Neural cell (in vitro differentiated cells): ENCODE measurements around the gene NFS1. TPM values are rescaled to one million over a fixed set of nuclear protein-coding genes. Genes with fewer than 3 reads are reported as not detected.

Source experiments
- H2AFZ ChIP-seq: fragments of 200-600, 300-800 bp; sonication (generic), shearing (Covaris generic); 2 replicates; pipeline ENCODE4 v1.6.0; 2014; ENCODE audit warnings: low read depth, mild to moderate bottlenecking, antibody characterized with exemption, low read length, moderate library complexity
- H3F3A ChIP-seq: fragments of 200-600 bp; shearing (Covaris generic); 2 replicates; pipeline ENCODE4 v1.6.1; 2016; ENCODE audit warnings: mild to moderate bottlenecking, moderate library complexity, mixed read lengths, antibody characterized with exemption, low read length; ENCODE audit not compliant: insufficient read depth, poor library complexity, severe bottlenecking
- H3K27ac ChIP-seq: fragments of 200-600, 300-800 bp; sonication (generic), shearing (Covaris generic); 2 replicates; pipeline ENCODE4 v1.5.1; 2014; ENCODE audit warnings: mild to moderate bottlenecking, low read length, moderate library complexity
- H3K27me3 ChIP-seq: fragments of 300-800, 200-600 bp; sonication (generic), shearing (Covaris generic); 2 replicates; pipeline ENCODE4 v1.6.0; 2014; ENCODE audit warnings: mild to moderate bottlenecking, low read depth, low read length, moderate library complexity; ENCODE audit not compliant: insufficient read depth
- H3K36me3 ChIP-seq: fragments of 300-800, 200-600 bp; sonication (generic), shearing (Covaris generic); 2 replicates; pipeline ENCODE4 v1.5.1; 2014; ENCODE audit warnings: mild to moderate bottlenecking, antibody characterized with exemption, low read length, moderate library complexity; ENCODE audit not compliant: insufficient read depth
- H3K4me2 ChIP-seq: fragments of 300-800, 200-600 bp; sonication (generic), shearing (Covaris generic); 2 replicates; pipeline ENCODE4 v1.6.0; 2014; ENCODE audit warnings: mild to moderate bottlenecking, low read length
- H3K4me3 ChIP-seq: fragments of 300-800, 200-600 bp; sonication (generic), shearing (Covaris generic); 2 replicates; pipeline ENCODE4 v1.5.1; 2014; ENCODE audit warnings: mild to moderate bottlenecking, low read length, moderate library complexity
- H3K79me2 ChIP-seq: fragments of 200-600 bp; shearing (Covaris generic); replicated peaks from 2 replicates; pipeline ENCODE4 v1.6.0; 2014; ENCODE audit warnings: mild to moderate bottlenecking, low read length, moderate library complexity; ENCODE audit not compliant: insufficient read depth
- H3K9ac ChIP-seq: fragments of 300-800, 200-600 bp; sonication (generic), shearing (Covaris generic); 2 replicates; pipeline ENCODE4 v1.6.1; 2016; ENCODE audit warnings: mild to moderate bottlenecking, low read length, mixed read lengths
- H3K9me2 ChIP-seq: fragments of 200-600 bp; shearing (Covaris generic); 2 replicates; pipeline ENCODE4 v1.6.1; 2016; ENCODE audit warnings: mild to moderate bottlenecking, low read length, mixed read lengths; ENCODE audit not compliant: insufficient read depth
- H3K9me3 ChIP-seq: fragments of 200-600, 300-800 bp; sonication (generic), shearing (Covaris generic); 2 replicates; pipeline ENCODE4 v1.6.1; 2016; ENCODE audit warnings: mild to moderate bottlenecking, mixed run types, low read length, moderate library complexity, mixed read lengths
- H4K20me1 ChIP-seq: fragments of 200-600 bp; shearing (Covaris generic); 2 replicates; pipeline ENCODE4 v1.6.1; 2016; ENCODE audit warnings: mild to moderate bottlenecking, mixed run types; ENCODE audit not compliant: insufficient read depth
- EP300 ChIP-seq: fragments of 450-650 bp; conservative IDR thresholded peaks from 2 replicates; pipeline ENCODE4 v1.6.1; 2014; ENCODE audit warnings: antibody characterized with exemption, mild to moderate bottlenecking, moderate library complexity; ENCODE audit not compliant: poor library complexity, severe bottlenecking
- EZH2 ChIP-seq: fragments of 200-600, 300-800 bp; shearing (Covaris generic), sonication (generic); IDR thresholded peaks from 2 replicates; pipeline ENCODE4 v1.6.1; 2014; ENCODE audit warnings: antibody characterized with exemption, low read length, borderline replicate concordance, mild to moderate bottlenecking; ENCODE audit not compliant: insufficient read depth, poor library complexity, severe bottlenecking
- MXI1 ChIP-seq: fragments of 450-650 bp; conservative IDR thresholded peaks from 2 replicates; pipeline ENCODE4 v1.6.1; 2014; ENCODE audit warnings: antibody characterized with exemption, mild to moderate bottlenecking; ENCODE audit not compliant: poor library complexity, severe bottlenecking
- POLR2AphosphoS5 ChIP-seq: IDR thresholded peaks from 2 replicates; pipeline ENCODE4 v1.6.1; 2012
- RAD21 ChIP-seq: fragments of 450-650 bp; conservative IDR thresholded peaks from 2 replicates; pipeline ENCODE4 v1.6.1; 2014; ENCODE audit warnings: antibody characterized with exemption, mild to moderate bottlenecking, moderate library complexity
- REST ChIP-seq: IDR thresholded peaks from 2 replicates; pipeline ENCODE4 v1.6.1; 2012; ENCODE audit warnings: borderline replicate concordance
- SMC3 ChIP-seq: fragments of 450-650 bp; conservative IDR thresholded peaks from 2 replicates; pipeline ENCODE4 v1.6.1; 2014; ENCODE audit warnings: antibody characterized with exemption, mild to moderate bottlenecking, moderate library complexity; ENCODE audit not compliant: poor library complexity
- TAF1 ChIP-seq: IDR thresholded peaks from 2 replicates; pipeline ENCODE4 v1.6.1; 2012; ENCODE audit warnings: low read depth
- polyA plus RNA-seq: library from polyadenylated mRNA; depleted of rRNA; stranded (reverse); fragments of >200 nt; gene quantifications from 2 replicates; pipeline ENCODE4 v1.2.3, GENCODE V29; 2014
- TF ChIP-seq, protein P1 (sequence below): fragments of 450-650 bp; IDR thresholded peaks from 2 replicates; pipeline ENCODE4 v1.5.1; 2014; ENCODE audit warnings: antibody characterized with exemption, mild to moderate bottlenecking, moderate library complexity; ENCODE audit not compliant: poor library complexity, severe bottlenecking

NFS1 gene
- polyA plus RNA-seq, 1 donor from 2014 or later = 55.2 TPM

DNA sequence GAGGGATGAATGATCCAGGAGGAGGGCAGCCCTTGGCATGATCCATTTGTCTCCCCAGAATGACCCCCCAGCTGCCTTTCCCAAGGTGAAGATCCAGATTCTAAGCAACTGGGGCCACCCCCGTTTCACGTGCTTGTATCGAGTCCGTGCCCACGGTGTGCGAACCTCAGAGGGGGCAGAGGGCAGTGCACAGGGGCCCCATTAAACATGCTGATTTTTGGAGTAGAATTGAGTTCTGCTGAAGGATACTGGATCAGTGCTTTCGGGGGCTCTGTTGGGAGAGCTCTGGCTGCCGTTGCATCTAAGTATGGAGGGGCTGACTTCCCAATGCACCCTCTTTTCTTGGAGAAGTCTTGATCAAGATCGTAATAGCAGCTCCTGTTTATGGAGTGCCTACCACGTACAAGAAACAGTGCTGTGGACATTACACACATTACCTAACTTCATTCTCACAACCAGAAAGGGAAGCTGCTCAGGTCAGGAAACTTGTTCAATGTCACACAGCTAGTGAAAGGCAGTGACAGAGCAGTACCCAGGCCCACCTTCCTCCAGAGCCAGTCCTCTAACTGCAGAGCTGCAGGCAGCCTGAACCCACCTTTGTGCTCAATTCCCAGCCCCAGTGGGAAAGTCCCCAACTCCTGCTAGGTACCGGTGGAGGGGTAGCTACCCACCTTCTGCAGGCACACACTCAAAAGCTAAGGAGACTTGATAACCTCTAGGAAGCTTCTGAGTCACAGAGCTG, 78.2 kb downstream of the NFS1 start:
- no peaks in the 10 kb centered on the region for H3K9me3 ChIP-seq
- H4K20me1 ChIP-seq = no peaks in the 10 kb centered on the region
- no peak overlapping the region for H3K27ac ChIP-seq
- H3K36me3 ChIP-seq = no peaks in the 10 kb centered on the region
- no peaks in the 10 kb centered on the region for H3K9me2 ChIP-seq
- TF ChIP-seq TAF1 = no peak
- no peak for TF ChIP-seq EZH2
- TF ChIP-seq SMC3 = no peak
- no peak for TF ChIP-seq RAD21
- no peak overlapping the region for H3K4me3 ChIP-seq
- no peak overlapping the region for H2AFZ ChIP-seq
- no peaks in the 10 kb centered on the region for H3K79me2 ChIP-seq
- no peak overlapping the region for H3K9ac ChIP-seq
- no peak overlapping the region for H3K4me2 ChIP-seq
- no peaks in the 10 kb centered on the region for H3F3A ChIP-seq
- peaks cover 3% of the 10 kb centered on the region for H3K27me3 ChIP-seq

DNA sequence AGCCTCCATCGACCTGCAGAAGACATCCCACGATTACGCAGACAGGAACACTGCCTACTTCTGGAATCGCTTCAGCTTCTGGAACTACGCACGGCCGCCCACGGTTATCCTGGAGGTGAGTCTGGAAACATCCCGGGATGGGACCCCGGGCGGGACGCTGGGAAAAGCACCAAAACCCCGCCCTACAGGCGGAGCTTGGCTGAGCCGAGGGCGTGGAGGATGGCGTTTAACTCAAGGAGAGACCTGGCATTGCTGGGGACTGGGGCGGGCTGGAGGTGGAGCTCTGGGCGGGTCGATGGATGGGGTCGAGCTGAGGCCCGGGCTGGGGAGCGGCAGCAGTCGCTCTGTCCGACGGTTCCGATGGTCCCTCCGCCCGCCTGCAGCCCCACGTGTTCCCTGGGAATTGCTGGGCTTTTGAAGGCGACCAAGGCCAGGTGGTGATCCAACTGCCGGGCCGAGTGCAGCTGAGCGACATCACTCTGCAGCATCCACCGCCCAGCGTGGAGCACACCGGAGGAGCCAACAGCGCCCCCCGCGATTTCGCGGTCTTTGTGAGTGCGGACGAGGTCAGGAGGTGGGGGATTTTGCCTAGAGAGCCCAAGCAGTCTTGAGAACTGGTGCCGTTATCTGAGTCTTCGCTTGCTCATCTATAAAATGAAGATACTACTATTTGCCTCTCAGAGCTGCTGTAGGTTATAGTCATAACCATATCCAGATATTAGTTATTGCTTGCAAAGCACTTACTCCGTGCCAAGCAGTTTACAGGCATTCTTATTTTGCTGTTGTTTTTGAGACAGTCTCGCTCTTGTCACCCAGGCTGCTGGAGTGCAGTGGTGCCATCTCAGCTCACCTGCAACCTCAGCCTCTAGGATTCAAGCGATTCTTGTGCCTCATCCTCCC, 79.7 kb downstream of the NFS1 start:
- H3F3A ChIP-seq = no peaks in the 10 kb centered on the region
- H3K4me2 ChIP-seq = peak overlapping the region; percentile 2
- peaks cover 3% of the 10 kb centered on the region for H3K27me3 ChIP-seq
- peak; percentile 68 for TF ChIP-seq REST
- TF ChIP-seq POLR2AphosphoS5 = no peak
- TF ChIP-seq MXI1 = peak; percentile 48
- TF ChIP-seq, protein P1, sequence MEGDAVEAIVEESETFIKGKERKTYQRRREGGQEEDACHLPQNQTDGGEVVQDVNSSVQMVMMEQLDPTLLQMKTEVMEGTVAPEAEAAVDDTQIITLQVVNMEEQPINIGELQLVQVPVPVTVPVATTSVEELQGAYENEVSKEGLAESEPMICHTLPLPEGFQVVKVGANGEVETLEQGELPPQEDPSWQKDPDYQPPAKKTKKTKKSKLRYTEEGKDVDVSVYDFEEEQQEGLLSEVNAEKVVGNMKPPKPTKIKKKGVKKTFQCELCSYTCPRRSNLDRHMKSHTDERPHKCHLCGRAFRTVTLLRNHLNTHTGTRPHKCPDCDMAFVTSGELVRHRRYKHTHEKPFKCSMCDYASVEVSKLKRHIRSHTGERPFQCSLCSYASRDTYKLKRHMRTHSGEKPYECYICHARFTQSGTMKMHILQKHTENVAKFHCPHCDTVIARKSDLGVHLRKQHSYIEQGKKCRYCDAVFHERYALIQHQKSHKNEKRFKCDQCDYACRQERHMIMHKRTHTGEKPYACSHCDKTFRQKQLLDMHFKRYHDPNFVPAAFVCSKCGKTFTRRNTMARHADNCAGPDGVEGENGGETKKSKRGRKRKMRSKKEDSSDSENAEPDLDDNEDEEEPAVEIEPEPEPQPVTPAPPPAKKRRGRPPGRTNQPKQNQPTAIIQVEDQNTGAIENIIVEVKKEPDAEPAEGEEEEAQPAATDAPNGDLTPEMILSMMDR = peak; percentile 74
- no peak for TF ChIP-seq EP300
- TF ChIP-seq EZH2 = no peak
- TF ChIP-seq RAD21 = peak; percentile 31
- no peak for TF ChIP-seq TAF1
- peak; percentile 36 for TF ChIP-seq SMC3
- no peaks in the 10 kb centered on the region for H4K20me1 ChIP-seq
- peak overlapping the region; percentile 64 for H3K4me3 ChIP-seq
- no peak overlapping the region for H2AFZ ChIP-seq
- H3K36me3 ChIP-seq = no peaks in the 10 kb centered on the region
- H3K9me3 ChIP-seq = no peaks in the 10 kb centered on the region
- H3K9me2 ChIP-seq = no peaks in the 10 kb centered on the region
- H3K9ac ChIP-seq = peak overlapping the region; percentile 46
- H3K27ac ChIP-seq = no peak overlapping the region
- no peaks in the 10 kb centered on the region for H3K79me2 ChIP-seq
